NOMO-1 (cell line): ENCODE results near the gene EIF4G3.
A peak's percentile ranks its signal among the peaks of the same experiment; 100 is the strongest.
"Not testable (repeated sequence)": the region's sequence is repeated elsewhere in the genome, so short reads cannot be mapped to it uniquely, and the experiment has no call there.

Source experiments
- DNase-seq, 2 experiments: peaks; one replicate each; lab custom pipeline; 2025; ENCODE audit not compliant: unreplicated experiment in 2 of 2; lab: John Stamatoyannopoulos, UW

The EIF4G3 gene

DNA sequence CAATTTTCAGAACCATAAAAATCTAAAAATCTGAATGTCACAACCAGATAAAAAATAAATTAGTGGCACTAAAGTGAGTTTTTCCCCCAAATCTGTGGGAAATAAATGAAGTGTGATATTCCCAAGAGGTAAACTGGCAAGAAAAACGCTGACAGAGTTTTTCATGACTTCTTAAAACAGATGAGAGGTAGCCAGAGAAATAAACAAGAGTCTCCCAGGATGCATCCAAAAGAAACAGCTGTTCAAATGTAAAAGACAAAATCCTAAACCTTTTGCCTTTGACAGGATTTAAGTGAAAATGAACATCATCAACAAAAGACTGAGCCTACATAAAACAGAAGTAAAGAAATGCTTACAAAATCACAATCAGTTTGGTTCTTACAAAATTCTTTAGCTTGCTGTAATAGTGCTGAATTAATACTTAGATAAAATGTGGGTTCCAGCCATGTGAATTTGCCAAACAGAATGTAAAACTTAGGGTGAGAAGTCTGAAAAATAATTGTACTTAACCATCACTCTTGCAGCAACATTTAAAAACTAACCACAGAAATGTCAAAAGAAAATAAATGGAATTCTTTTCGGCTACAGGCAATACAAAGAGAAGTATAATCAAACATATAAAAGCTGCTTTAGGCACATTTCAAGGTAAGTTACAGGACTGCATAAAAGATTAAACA lies 133.6 kb downstream of the EIF4G3 start:
- DNase-seq, result no peak

- DNase-seq, result no peak
Observed at GRCh38 chr1:21041541-21041940, 135.2 kb downstream of the EIF4G3 start.

DNA sequence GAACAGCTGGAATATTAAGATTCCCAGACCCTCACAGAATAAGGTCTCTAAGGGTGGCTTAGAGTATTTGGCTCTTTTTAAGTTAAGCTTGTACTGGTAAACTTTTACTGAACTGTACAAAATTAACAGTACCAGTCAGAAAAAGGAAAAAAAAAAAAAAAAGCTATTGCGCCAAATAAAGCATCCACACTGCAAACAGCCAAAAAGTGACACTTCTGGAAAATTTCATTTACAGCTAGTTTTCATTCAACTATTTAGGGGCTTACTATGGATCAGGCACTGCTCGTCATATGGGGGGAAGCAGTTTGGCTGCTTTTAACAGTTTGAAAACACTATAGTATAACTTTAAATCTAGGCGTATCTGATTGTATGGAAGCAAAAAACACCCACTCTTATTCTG lies 139.6 kb downstream of the EIF4G3 start:
- DNase-seq, result no peak

GRCh38 chr1:21035794-21036193 lies 140.9 kb downstream of the EIF4G3 start:
- no peak for DNase-seq

- no peak for DNase-seq
Observed at GRCh38 chr1:21034725-21035628, 141.7 kb downstream of the EIF4G3 start.

DNA sequence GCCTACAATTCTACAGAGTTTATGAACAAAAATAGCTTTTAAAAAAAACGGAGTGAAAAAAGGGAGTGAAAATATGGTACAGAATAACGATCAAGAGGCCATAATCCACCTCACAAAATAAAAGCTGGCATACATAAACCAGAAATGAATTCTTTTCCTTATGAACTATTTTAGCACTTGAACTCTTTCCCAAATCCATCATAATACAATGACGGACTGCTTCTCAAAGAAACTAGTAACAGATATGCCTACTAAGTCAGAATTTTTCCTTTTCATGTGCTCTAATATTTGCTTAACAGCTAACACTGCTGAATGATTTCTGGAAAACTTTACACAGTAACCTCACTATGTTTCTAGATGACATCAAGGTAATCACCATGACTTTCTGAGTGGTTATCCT lies 144.0 kb downstream of the EIF4G3 start:
- DNase-seq, result no peak

DNA sequence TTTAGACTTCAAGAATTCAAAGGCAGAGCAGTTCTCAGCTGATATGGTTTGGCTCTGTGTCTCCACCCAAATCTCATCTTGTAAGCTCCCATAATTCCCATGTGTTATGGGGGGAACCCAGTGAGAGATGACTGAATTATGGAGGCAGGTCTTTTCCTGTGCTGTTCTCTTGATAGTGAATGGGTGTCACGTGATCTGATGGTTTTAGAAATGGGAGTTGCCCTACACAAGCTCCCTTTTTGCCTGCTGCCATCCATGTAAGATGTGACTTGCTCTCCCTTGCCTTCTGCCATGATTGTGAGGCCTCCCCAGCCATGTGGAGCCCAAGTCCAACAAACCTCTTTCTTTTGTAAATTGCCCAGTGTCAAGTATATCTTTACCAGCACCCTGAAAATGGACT lies 146.5 kb downstream of the EIF4G3 start:
- no peak for DNase-seq

- DNase-seq, result no peak
Observed at GRCh38 chr1:21028520-21029145, 148.1 kb downstream of the EIF4G3 start.

DNA sequence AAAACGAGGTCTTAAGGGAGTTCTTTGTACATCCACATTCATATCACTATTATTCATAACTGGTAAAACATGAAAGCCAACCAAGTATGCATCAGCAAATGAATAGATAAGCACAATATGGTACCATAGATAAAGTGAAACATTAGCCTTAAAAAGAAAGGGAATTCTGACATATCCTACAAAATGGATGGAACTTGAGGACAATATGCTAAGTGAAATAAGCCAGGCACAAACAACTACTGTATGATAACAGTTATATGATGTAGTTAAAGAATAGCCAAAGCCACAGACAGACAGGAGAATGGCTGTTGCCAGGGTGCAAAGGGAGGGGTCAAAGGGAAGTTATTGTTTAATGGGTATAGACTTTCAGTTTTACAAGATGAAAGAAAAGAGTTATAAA lies 148.9 kb downstream of the EIF4G3 start:
- DNase-seq, result no peak

- DNase-seq, result no peak
Observed at GRCh38 chr1:21024918-21025317, 151.8 kb downstream of the EIF4G3 start.

GRCh38 chr1:21024136-21024896 lies 152.4 kb downstream of the EIF4G3 start:
- DNase-seq, result not testable (repeated sequence)

DNA sequence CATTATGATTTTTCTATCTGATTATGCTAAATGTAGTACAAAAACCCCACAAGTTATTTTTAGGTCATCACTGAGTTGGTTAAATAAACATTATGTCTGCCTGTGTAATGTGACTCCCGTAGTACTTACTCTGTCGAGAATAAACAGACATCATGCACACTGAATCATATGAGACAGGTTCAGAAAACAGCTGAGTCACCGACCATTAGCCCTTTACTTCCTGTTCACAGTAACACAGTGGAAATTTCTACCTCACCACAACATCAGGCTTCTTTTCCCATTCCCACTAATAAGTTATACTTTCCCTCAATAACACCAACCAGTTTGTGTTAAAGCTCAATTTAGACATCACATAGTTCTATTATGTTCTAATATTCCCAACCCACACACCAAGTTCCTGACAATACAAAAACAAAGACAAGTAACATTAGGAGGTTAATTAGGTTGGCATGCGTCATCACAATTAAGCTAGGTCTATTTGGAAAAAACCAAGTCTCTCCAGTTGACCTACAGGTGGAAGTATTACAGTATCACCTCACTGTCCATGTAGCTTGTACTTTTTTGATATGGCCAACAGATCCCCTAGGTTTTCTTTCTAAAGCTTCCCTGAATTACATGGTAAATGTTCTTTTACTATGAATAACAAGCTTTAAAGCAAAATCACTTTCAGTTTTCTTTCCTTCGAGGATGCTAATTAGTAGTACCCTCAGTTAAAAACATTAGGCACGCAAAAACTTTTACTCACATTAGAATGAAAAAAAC lies 154.2 kb downstream of the EIF4G3 start:
- DNase-seq, result peak; percentile 43 to 91

- DNase-seq, result no peak
Observed at GRCh38 chr1:21021311-21021710, 155.4 kb downstream of the EIF4G3 start.

DNA sequence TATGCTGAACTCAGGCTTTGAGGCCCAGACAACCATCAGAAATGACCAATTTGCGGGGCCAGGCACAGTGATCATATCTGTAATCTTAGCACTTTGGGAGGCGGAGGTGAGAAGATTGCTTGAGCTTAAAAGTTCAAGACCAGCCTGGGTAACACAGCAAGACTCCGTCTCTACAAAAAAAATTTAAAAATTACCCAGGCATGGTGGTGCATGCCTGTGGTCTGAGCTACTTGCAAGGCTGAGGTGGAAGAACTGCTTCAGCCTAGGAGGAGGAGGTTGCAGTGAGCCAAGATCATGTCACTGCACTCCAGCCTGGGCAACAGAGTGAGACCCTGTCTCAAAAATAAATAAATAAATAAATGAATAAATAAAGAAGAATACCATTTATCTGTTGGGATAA lies 156.5 kb downstream of the EIF4G3 start:
- no peak for DNase-seq

DNA sequence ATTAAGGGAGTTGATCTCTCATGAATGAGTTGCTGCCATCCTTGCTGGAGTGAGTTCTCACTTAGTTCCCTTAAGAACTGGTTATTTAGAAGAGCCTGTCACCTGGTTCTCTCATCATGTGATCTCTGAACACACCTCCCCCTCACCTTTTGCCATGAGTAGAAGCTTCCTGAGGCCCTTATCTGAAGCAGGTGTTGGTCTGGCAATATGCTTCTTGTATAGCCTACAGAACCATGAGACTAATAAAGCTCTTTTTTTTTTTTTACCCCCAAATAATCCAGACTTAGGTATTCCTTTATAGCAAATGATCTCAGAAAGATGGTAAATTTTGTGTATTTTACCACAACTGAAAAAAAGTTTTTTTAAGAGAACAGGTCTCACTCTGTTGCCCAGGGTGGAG lies 158.0 kb downstream of the EIF4G3 start:
- DNase-seq, result no peak

- no peak for DNase-seq
Observed at GRCh38 chr1:21013510-21013909, 163.2 kb downstream of the EIF4G3 start.

DNA sequence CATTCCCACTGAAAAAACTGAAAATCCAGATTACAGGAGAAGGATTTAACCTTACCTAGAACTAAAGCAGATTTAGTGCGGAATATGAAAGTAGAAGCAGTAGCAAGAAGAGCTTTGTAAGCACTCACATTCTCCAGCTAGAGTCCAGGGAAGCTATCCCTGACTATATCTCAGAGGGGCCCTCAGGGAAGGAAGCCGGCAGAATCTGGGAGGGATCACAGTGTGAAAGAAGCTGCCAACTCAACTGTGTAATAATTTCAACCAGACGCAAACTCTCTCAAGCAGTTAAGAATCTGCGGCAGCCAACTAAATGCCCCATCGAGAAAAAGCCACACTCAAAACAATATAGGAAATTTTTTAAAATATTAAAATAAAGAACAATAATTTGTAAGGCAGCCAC lies 163.8 kb downstream of the EIF4G3 start:
- DNase-seq, result no peak

GRCh38 chr1:21007876-21008275 lies 168.8 kb downstream of the EIF4G3 start:
- DNase-seq, result no peak

DNA sequence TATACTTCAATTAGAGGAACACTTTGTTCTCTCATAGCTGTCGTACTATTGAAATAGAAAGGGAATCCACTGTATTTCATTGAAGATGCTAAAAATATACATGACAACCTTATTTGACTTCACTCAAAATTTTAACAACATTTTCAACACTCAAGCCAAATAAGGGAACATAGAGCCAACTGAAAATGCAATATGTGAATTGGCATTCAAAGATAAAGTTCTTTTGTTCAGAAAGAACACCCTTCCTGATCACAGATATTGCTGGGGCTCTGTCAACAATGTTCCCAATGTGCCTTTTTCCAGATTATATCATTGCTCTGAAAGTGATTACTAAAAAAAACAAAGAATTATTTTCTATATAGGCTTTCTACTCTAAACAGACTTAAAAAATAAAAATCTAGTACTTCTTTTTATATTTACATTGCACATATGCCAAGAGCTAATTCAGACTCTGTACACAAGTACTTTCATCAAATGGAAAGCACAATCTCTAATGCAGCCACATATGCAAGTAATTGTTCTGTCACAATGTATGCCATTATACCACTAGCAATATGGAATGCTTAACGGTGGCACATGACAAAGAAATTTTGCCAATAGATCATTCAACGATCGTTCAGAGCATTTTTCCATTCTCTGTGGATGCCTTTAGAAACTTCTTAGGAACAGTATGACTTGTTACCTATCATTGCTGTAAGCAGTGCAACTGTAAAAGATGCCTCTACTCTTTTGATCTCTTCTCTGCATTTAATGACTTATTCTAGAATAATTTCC lies 171.0 kb downstream of the EIF4G3 start:
- no peak for DNase-seq
